GM12891 (cell line): Measurements from ENCODE around the gene SERF1B.
"Not testable (repeated sequence)": the region's sequence is repeated elsewhere in the genome, so short reads cannot be mapped to it uniquely, and the experiment has no call there.

Experiments
- PAX5 ChIP-seq: IDR thresholded peaks from 2 replicates; pipeline ENCODE4 v1.6.1; 2011; ENCODE audit warnings: low read length, moderate library complexity, mild to moderate bottlenecking; ENCODE audit not compliant: insufficient read depth, severe bottlenecking
- POLR2A ChIP-seq: IDR thresholded peaks from 2 replicates; pipeline ENCODE4 v1.6.1; 2011; ENCODE audit warnings: low read depth, low read length, control low read depth
- POLR2AphosphoS5 ChIP-seq: IDR thresholded peaks from 2 replicates; pipeline ENCODE4 v1.6.1; 2011; ENCODE audit warnings: low read depth, low read length, control low read depth
- POU2F2 ChIP-seq: IDR thresholded peaks from 2 replicates; pipeline ENCODE4 v1.6.1; 2011; ENCODE audit warnings: low read depth, mild to moderate bottlenecking, control low read depth, low read length, moderate library complexity
- SPI1 ChIP-seq: IDR thresholded peaks from 2 replicates; pipeline ENCODE4 v1.6.1; 2011; ENCODE audit warnings: low read depth, low read length, control low read depth
- TAF1 ChIP-seq: IDR thresholded peaks from 2 replicates; pipeline ENCODE4 v1.6.1; 2011; ENCODE audit warnings: low read depth, low read length, control low read depth

DNA sequence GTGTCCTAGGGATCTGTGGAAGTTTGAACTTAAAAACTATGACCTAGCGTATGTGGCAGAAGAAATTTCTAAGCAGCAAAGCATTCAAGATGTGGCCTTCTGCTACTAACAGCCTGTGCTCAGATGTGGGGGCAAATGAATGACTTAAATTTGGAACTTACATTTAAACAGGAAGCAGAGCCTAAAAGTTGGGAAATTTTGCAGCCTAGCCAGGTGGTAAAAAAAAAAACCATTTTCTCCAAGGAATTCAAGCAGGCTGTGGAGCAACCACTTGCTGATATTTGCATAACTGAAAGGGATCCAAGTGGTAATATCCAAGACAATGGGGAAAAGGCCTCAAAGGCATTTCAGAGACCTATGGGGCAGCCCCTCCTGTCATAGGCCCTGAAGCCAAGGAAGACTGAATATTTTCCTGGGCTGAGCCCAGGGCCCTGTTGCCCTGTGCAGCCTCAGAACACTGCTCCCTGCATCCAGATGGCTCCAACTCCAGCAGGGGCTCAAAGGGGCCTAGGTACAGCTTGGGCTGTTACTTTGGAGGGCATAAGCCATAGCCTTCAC lies 63.9 kb downstream of the SERF1B start:
- not testable (repeated sequence) for TF ChIP-seq POLR2A, TAF1, POLR2AphosphoS5, SPI1, PAX5, POU2F2
